ENCODE measurements around the gene STAT6.

GRCh38 chr12:57158665-57159064, 47.5 kb upstream of the STAT6 start:
- TF ChIP-seq, protein P1, sequence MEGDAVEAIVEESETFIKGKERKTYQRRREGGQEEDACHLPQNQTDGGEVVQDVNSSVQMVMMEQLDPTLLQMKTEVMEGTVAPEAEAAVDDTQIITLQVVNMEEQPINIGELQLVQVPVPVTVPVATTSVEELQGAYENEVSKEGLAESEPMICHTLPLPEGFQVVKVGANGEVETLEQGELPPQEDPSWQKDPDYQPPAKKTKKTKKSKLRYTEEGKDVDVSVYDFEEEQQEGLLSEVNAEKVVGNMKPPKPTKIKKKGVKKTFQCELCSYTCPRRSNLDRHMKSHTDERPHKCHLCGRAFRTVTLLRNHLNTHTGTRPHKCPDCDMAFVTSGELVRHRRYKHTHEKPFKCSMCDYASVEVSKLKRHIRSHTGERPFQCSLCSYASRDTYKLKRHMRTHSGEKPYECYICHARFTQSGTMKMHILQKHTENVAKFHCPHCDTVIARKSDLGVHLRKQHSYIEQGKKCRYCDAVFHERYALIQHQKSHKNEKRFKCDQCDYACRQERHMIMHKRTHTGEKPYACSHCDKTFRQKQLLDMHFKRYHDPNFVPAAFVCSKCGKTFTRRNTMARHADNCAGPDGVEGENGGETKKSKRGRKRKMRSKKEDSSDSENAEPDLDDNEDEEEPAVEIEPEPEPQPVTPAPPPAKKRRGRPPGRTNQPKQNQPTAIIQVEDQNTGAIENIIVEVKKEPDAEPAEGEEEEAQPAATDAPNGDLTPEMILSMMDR (IDR thresholded peaks at IDR 0.05; ENCODE audit: insufficient read depth, low read length, poor library complexity, severe bottlenecking) = no peak
- no peak for TF ChIP-seq EZH2phosphoT487 (conservative IDR thresholded peaks at IDR 0.05; ENCODE audit: low read length)

Measured in SU-DHL-6 (cell line).